ENCODE data around the gene HSPA12B. TPM values are rescaled to one million over a fixed set of nuclear protein-coding genes. Genes with fewer than 3 reads are reported as not detected.

Gene HSPA12B
- total and polyA plus RNA-seq, 2 of the 13 experiments (the other 11 are each of a cell fraction or from before 2014, with no cell fraction given), result 0.01 TPM; not detected in 1

DNA sequence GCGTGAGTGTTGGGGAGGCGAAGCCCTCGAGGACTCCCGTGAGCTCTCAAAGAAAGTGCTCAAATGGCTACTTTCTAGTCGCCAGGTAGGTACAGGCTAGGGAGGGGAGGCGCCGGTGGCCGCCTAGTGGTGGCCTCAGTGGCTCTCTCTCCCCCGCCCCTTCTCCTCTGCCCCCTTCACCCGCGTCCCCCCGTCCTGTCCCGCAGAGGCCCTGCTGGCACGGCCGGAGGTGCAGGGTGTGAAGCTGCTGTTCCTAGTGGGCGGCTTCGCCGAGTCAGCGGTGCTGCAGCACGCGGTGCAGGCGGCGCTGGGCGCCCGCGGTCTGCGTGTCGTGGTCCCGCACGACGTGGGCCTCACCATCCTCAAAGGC is 18.8 kb downstream of the HSPA12B start:
- H3K4me2 ChIP-seq (ENCODE audit: low read depth, low read length), result no peak overlapping the region
- no peak overlapping the region for H3K9ac ChIP-seq (ENCODE audit: insufficient read depth, low read depth, low read length)
- no peaks in the 10 kb centered on the region for H3K79me2 ChIP-seq (ENCODE audit: insufficient read depth, low read length)
- no peaks in the 10 kb centered on the region for H3K9me3 ChIP-seq (ENCODE audit: low read length)
- no peak for DNase-seq (ENCODE audit: low spot score)
- H4K20me1 ChIP-seq (ENCODE audit: insufficient read depth, low read length), result no peaks in the 10 kb centered on the region
- FAIRE-seq, result no peak
- ChIA-PET POLR2A (interaction anchor here (2.8 kb wide), 1 partner anchor 16 kb away, joined by 11 read pairs; the partner anchor contains the start of gene ADISSP), CTCF (ENCODE audit: low intra/inter-chr PET ratio, low total read pairs) (interaction anchor here (2.8 to 2.9 kb wide), 2 partner anchors 18 to 36 kb away, joined by 10 to 45 read pairs; partner anchors contain the start of gene ADISSP)
- H3K4me3 ChIP-seq (replicated peaks in 1 of 3; ENCODE audit: insufficient read depth in 1 of 3, low read depth in 2 of 3, low read length in 3 of 3), result no peak overlapping the region
- TF ChIP-seq, protein P1, sequence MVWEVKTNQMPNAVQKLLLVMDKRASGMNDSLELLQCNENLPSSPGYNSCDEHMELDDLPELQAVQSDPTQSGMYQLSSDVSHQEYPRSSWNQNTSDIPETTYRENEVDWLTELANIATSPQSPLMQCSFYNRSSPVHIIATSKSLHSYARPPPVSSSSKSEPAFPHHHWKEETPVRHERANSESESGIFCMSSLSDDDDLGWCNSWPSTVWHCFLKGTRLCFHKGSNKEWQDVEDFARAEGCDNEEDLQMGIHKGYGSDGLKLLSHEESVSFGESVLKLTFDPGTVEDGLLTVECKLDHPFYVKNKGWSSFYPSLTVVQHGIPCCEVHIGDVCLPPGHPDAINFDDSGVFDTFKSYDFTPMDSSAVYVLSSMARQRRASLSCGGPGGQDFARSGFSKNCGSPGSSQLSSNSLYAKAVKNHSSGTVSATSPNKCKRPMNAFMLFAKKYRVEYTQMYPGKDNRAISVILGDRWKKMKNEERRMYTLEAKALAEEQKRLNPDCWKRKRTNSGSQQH (CRISPR knock-in tag; IDR thresholded peaks at IDR 0.05; ENCODE audit: low read depth), result no peak
- TF ChIP-seq ZNF75D (CRISPR knock-in tag; IDR thresholded peaks at IDR 0.05; ENCODE audit: borderline replicate concordance) (no peak), PHF8 (CRISPR knock-in tag; IDR thresholded peaks at IDR 0.05) (no peak), ZNF331 (CRISPR knock-in tag; IDR thresholded peaks at IDR 0.05) (no peak), MAFK (conservative IDR thresholded peaks at IDR 0.05 in 1 of 2, IDR thresholded peaks at IDR 0.05 in 1 of 2; ENCODE audit: low read length in 2 of 2) (0 out of 4 replicates have a peak, but pooled peaks of 1 of the 2 experiments have one; percentile 6), ZBTB8A (CRISPR knock-in tag; IDR thresholded peaks at IDR 0.05; ENCODE audit: borderline replicate concordance, low read depth) (no peak), ETV6 (CRISPR knock-in tag; conservative IDR thresholded peaks at IDR 0.05) (no peak)
- TF ChIP-seq, protein P2, sequence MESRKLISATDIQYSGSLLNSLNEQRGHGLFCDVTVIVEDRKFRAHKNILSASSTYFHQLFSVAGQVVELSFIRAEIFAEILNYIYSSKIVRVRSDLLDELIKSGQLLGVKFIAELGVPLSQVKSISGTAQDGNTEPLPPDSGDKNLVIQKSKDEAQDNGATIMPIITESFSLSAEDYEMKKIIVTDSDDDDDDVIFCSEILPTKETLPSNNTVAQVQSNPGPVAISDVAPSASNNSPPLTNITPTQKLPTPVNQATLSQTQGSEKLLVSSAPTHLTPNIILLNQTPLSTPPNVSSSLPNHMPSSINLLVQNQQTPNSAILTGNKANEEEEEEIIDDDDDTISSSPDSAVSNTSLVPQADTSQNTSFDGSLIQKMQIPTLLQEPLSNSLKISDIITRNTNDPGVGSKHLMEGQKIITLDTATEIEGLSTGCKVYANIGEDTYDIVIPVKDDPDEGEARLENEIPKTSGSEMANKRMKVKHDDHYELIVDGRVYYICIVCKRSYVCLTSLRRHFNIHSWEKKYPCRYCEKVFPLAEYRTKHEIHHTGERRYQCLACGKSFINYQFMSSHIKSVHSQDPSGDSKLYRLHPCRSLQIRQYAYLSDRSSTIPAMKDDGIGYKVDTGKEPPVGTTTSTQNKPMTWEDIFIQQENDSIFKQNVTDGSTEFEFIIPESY (CRISPR knock-in tag; IDR thresholded peaks at IDR 0.05), result peak; percentile 46; the same call in 1 of the 2 replicates
- TF ChIP-seq, protein P3, sequence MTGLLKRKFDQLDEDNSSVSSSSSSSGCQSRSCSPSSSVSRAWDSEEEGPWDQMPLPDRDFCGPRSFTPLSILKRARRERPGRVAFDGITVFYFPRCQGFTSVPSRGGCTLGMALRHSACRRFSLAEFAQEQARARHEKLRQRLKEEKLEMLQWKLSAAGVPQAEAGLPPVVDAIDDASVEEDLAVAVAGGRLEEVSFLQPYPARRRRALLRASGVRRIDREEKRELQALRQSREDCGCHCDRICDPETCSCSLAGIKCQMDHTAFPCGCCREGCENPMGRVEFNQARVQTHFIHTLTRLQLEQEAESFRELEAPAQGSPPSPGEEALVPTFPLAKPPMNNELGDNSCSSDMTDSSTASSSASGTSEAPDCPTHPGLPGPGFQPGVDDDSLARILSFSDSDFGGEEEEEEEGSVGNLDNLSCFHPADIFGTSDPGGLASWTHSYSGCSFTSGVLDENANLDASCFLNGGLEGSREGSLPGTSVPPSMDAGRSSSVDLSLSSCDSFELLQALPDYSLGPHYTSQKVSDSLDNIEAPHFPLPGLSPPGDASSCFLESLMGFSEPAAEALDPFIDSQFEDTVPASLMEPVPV (CRISPR knock-in tag; IDR thresholded peaks at IDR 0.05), result no peak
- H3K27me3 ChIP-seq (ENCODE audit: control insufficient read depth in 1 of 2, insufficient read depth in 2 of 2, low read length in 2 of 2), result peaks cover 2 to 28% of the 10 kb centered on the region in 2 experiments; a peak in 4 of 5 replicates
- WGBS (ENCODE audit: low lambda C conversion rate), result 98% methylated on average over 31 of the region's 31 CpGs
- H3K36me3 ChIP-seq (replicated peaks in 1 of 2; ENCODE audit: control insufficient read depth in 1 of 2, insufficient read depth in 2 of 2, low read length in 2 of 2), result peaks cover 11 to 13% of the 10 kb centered on the region in 2 experiments; a peak in 4 of 5 replicates
- no peak for ATAC-seq
- peaks cover 33% of the 10 kb centered on the region for H3K4me1 ChIP-seq (ENCODE audit: insufficient read depth, low read length)
- H2AFZ ChIP-seq (ENCODE audit: low read length), result no peak overlapping the region
- intact Hi-C loops (cut with micrococcal nuclease; ENCODE audit: unreplicated experiment), result no loop called here
- H3K27ac ChIP-seq (ENCODE audit: extremely low read length, insufficient read depth, low read length), result no peak overlapping the region
- in situ Hi-C loops (cut with HindIII; ENCODE audit: extremely low pct_ligation_motif_present, low pct_unique_long_range_greater_than_20kb), result no loop called here
- no TSS peak for BruUV-seq (replicated peaks)

All from HepG2 (cell line).